A549 (cell line): Measurements from ENCODE around the gene FBXO34.

Experiments
- CBX8 ChIP-seq: fragments of 200-600 bp; sonication (generic); IDR thresholded peaks from 2 replicates; pipeline ENCODE4 v1.6.1; 2016
- CTCF ChIP-seq: fragments of >200 bp; sonication (Bioruptor Twin); formaldehyde crosslinking; IDR thresholded peaks from 3 replicates; pipeline ENCODE4 v1.5.1; 2016
- JUNB ChIP-seq: fragments of >200 bp; sonication (Bioruptor Twin); formaldehyde crosslinking; IDR thresholded peaks from 2 replicates; pipeline ENCODE4 v1.6.1; 2016
- POLR2A ChIP-seq: IDR thresholded peaks from 2 replicates; pipeline ENCODE4 v1.6.1; 2012; ENCODE audit warnings: mild to moderate bottlenecking, low read length
- RAD21 ChIP-seq, 2 experiments: fragments of >200 bp in 1 of 2; sonication (Bioruptor Twin) in 1 of 2; formaldehyde crosslinking in 1 of 2; IDR thresholded peaks in 1 of 2; conservative IDR thresholded peaks in 1 of 2; 2 replicates in 1 of 2; 3 replicates in 1 of 2; pipeline ENCODE4 v1.6.1; 2012 to 2018; ENCODE audit warnings: inconsistent platforms in 1 of 2
- REST ChIP-seq: fragments of 200-600 bp; sonication (generic); IDR thresholded peaks from 2 replicates; pipeline ENCODE4 v1.6.1; 2016; ENCODE audit warnings: antibody characterized with exemption, mild to moderate bottlenecking, moderate library complexity
- TF ChIP-seq, protein P1 (sequence below): fragments of >200 bp; sonication (Bioruptor Twin); formaldehyde crosslinking; IDR thresholded peaks from 3 replicates; pipeline ENCODE4 v1.6.1; 2016

DNA sequence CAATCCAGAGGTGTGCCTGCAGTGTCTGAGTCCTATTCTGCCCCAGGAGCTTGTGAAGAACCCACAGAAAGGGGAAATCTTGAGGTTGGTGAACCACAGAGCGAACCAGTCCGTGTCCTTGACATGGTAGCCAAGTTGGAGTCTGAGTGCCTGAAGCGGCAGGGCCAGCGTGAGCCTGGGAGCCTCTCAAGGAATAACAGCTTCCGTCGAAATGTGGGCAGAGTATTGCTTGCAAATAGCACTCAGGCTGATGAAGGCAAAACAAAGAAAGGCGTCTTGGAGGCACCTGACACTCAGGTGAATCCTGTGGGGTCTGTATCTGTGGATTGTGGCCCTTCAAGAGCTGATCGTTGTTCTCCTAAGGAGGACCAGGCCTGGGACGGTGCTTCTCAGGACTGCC, 79.9 kb downstream of the FBXO34 start:
- TF ChIP-seq, protein P1, sequence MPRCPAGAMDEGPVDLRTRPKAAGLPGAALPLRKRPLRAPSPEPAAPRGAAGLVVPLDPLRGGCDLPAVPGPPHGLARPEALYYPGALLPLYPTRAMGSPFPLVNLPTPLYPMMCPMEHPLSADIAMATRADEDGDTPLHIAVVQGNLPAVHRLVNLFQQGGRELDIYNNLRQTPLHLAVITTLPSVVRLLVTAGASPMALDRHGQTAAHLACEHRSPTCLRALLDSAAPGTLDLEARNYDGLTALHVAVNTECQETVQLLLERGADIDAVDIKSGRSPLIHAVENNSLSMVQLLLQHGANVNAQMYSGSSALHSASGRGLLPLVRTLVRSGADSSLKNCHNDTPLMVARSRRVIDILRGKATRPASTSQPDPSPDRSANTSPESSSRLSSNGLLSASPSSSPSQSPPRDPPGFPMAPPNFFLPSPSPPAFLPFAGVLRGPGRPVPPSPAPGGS = no peak
- TF ChIP-seq RAD21 (conservative IDR thresholded peaks at IDR 0.05 in 1 of 2, IDR thresholded peaks at IDR 0.05 in 1 of 2) (no peak), CBX8 (no peak), JUNB (no peak), CTCF (no peak), REST (no peak), POLR2A (no peak)
